ENCODE results near the gene LRRC4.

Gene LRRC4

GRCh38 chr7:128003787-128004186, 27.4 kb downstream of the LRRC4 start:
- DNase-seq, result no peak

DNA sequence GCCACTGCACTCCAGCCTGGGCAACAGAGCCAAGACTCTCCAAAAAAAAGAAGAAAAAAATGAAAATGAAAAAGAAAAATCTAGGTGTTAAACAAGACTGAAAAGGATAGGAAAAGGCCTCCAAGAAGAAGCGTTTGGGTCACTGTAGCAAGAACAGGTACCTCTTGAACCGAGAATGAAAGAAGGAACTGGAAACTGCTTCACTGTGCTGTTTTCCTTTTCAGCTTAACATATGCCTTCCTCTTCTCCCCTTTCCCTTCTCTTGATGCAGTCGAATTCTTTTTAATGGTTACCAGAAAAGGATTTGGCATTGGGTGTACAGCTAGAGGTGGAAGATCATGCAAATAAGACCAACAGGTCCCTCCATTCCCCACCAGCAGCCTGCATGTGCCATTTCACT, 28.1 kb downstream of the LRRC4 start:
- no peak for DNase-seq

GRCh38 chr7:128000854-128001265, 30.4 kb downstream of the LRRC4 start:
- DNase-seq, result no peak

GRCh38 chr7:128000048-128000447, 31.2 kb downstream of the LRRC4 start:
- no peak for DNase-seq

DNA sequence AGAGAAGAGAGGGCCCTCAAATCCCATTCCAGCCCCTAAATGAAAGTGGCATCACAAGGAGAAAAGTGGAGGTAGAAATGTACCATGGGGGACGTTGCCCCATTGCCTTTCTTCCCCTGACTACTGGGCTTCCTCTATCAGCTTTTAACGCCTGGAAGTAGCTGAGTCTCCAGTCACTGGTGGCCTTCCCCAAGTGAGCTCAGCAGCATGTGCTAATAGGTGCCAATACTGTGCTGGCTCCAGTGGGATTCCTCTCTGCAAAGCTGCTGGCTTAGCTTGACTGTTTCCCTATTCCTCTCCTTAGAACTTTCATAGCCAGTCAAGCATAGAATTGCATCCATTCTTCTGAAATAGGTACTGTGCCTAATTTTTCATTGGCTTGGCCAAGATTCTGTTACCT, 32.6 kb downstream of the LRRC4 start:
- DNase-seq, result no peak

DNA sequence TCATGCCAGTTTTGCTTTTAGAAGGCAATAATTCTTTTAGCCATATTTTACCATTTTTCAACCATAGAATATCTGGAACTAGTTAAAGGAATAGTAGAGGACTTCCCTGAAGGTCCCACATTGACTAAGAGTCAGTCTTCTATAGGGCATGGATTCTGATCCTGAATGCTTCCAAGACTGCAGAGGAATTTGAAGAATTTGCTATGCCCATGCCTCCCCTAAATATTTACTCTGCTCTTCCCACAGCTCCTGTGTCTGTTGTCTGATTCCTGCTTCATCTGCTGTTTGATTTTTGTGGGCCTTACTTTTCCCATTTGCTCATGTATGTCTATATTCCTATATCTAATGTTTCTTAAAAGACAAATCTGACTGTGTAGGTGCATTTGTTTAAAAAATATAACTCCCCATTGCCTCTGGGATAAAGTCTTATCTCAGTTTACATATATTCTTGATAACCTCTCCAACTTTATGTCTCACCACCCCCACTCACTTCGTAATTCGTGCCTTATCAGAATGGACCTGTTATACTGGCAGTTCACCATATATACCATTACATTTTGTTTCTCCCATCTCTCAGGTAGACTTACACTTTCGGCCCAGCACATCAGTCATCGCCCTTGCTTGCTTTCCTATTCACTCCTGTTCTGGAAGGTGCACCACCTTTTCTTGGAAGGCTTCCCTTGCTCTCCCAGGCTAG, 33.9 kb downstream of the LRRC4 start:
- DNase-seq, result no peak

GRCh38 chr7:127996253-127997071, 34.8 kb downstream of the LRRC4 start:
- no peak for DNase-seq

- DNase-seq, result no peak
Observed at GRCh38 chr7:127995881-127996215, 35.4 kb downstream of the LRRC4 start.

DNA sequence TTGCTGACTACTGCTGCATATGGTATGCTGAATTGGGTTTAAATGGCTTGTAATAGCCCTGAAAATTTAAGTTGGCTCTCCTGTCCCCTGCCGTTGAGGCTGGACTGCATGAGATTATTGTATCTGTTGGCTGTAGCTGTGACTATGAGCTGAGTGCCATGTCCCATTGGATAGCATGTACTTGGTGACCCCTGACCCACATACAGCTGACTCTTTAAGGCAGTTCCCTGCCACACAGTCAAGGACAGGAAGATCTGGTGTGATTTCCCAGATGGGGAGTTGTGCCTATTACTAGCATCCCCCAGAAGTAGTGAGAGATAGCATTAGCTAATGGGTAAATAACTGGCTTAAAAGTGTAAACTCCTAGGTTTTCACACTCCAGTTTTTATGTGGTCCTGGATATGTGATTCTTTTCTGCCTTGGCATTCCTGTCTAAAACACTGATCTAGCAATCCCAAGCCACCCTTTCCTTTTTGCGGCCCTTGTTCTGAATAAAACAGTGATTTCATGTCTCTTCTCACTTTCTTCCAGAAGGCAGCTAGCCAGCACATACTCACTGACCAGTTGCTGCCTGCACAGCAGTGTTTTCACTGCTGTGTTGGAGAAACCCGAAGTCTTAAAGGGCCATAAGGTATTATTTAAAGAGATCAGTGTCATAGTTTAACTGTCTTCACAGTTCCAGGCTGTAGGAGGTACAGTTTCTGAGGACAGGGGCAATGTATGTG, 35.9 kb downstream of the LRRC4 start:
- no peak for DNase-seq

DNA sequence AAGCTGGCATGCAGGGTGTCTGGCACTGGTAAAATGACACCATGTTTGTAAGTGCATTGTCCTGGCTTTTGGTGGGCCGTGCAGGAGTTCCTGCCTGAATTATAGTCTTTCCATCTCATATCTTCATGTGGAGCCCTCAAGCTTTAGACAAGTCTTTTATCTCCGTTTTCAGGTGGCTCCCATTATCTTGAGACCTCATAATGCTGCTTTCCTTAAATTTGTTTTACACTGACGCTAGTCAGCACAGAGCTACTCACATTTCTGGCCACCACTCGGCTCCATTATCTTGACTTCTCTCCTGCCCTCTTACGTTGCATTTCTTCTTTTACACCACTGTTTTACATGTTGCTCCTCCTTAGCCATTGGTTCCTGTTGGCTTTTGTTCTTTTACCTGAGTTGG, 37.2 kb downstream of the LRRC4 start:
- DNase-seq, result no peak

GRCh38 chr7:127993317-127993716, 37.9 kb downstream of the LRRC4 start:
- no peak for DNase-seq

DNA sequence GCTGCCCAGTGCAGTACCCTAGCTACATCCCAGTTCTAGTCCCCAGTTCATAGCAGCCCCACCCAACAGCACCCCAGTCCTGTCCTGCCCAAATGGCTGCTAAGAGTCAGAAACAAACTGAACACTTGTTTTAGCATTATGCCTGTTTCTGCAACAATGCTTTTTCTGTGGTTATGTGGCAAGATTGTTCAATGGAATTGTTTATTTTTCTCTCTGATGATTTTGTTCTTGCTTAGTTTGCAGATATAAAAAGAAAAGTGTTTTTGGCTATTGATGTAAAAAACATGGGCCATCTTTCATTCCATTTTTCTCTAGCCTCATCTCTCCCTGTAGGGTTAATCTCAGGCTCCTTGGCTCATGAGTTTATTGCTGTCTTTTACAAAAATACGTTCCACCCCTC, 42.5 kb downstream of the LRRC4 start:
- DNase-seq, result no peak

- no peak for DNase-seq
Observed at GRCh38 chr7:127986581-127987521, 44.4 kb downstream of the LRRC4 start.

DNA sequence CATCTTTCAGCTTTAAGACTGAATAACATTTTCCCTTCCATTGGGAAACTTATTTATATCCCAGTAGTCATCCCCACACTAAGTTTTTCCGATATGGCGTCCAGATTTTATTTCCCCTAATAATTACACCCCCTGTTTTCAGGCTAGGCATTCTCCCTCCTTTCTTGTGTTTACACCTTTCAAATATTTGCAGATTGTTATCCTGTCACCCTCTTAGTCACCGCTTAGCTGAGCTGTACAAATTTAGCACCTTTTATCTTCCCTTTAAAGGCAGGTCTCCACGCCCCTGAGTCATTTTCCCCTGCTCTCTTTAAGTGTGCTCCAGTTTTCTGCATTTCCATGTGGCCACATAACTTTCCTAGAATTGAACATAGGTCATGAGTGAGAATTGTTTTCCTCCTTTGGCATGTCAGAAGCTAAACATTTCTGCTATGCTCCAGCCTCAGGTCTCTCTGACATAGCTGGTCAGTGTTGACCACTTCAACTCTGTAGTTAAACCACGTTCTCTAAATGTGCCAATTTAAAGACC, 47.4 kb downstream of the LRRC4 start:
- DNase-seq, result no peak

DNA sequence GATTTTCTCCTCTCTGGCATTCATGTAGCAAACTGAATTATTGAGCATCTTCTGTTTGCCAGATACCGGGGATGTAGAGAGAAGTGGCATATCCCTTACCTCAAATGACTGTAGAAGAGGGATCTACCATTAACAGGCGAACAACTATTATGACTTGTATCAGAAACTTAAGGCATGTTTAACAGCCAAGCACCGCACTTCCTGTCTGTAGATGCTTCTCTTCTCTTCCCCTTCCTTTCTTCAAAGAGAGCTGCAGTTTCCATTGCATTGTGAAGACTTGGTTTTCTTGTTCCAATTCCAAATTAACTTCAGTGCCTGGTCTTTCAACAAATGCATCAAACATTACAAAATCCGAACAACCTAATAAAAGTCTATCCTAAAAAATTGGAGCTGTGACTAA, 49.3 kb downstream of the LRRC4 start:
- DNase-seq, result no peak

DNA sequence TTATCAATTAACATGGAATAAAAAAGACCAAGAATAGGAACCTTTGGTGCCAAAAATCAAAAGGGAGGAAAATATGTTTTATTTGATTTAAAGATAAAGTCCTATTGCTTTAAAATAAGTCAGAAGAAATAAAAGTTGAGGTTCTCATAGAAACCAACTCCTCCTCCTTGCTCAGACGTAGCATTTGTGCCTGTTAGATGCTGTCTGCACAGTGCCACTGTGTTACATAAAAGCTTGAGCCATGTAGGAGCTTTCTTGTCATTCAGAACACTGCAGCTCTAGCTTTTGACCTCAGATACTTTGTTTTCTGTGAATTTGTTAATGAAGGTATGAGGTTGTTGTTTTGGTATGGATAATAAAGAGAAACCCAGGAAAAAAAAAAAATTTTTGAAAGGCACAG, 50.3 kb downstream of the LRRC4 start:
- no peak for DNase-seq

DNA sequence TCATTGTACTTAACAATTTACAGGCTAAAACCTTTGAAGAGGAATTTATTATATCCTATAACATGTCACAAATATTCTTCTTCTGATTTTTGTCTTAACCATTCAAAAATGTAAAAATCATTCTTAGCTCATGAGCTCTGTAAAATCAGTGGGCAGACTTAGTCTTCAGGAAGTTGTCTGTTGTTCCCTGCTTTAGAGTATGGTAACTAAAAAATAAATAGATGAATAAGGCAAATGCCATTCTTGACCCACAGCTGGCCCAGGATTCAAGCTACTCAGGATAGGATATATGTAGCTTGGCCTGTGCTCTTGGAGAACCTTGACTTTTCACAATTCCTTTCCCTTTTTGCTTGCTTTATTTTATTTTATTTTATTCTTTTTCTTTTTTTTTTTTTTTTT, 51.5 kb downstream of the LRRC4 start:
- no peak for DNase-seq

DNA sequence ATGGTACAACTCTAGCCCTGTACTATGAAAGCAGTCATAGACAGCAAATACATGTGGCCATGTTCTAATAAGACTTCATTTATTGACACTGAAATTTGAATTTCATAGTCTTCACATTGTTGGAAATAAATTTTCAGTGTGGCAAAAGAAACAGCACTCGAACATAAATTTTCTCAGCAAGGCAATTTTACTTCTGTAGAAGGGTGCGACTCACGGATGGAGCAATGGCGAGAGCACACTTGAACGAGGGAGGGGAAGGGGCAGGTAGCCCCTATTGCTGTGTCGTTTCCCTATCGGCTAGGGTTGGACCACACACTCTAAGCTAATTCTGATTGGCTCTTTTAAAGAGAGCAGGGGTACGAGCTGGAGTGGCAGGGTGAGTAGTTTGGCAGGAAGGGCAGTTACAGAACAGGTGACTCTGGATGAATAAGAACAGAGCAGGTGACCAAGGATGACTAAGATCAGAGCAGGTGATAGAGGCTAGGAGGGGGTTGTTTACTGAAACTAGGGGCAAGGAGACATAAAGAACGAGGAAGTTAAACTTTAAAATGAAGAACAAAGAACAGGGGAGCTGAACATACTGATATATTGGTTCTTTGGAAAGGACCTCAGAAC, 52.0 kb downstream of the LRRC4 start:
- DNase-seq, result no peak

GRCh38 chr7:127978421-127978820, 52.8 kb downstream of the LRRC4 start:
- DNase-seq, result no peak

All from activated CD4-positive, CD25-positive, alpha-beta regulatory T cell (primary cell).